B cell (primary cell): ENCODE measurements around the gene PKIG. TPM values are rescaled to one million over a fixed set of nuclear protein-coding genes. Genes with fewer than 3 reads are reported as not detected.

Source experiments
- ATAC-seq: fragments of 200-7000 bp; cut with Tn5 transposase; one replicate; pipeline ENCODE4 v1.10.0; 2021; ENCODE audit warnings: low read depth, mild to moderate bottlenecking, moderate number of reproducible peaks, moderate library complexity
- CTCF ChIA-PET: fragments of 350-600 bp; sonication (Branson Sonifier 250); formaldehyde crosslinking; loops from one replicate; lab custom pipeline; 2021; ENCODE audit warnings: antibody characterized with exemption, inconsistent platforms; lab: Charles Lee
- POLR2A ChIA-PET: fragments of 350-600 bp; sonication (Branson Sonifier 250); formaldehyde crosslinking; loops from one replicate; lab custom pipeline; 2021; ENCODE audit warnings: antibody characterized with exemption; lab: Charles Lee
- DNase-seq: peaks from one replicate; pipeline ENCODE4 v3.0.0; 2013
- H2AFZ ChIP-seq: 2 replicates; pipeline ENCODE4 v1.6.1; 2012; ENCODE audit warnings: mild to moderate bottlenecking, low read depth, low read length; ENCODE audit not compliant: insufficient read depth, poor library complexity, severe bottlenecking
- H3K27ac ChIP-seq, 2 donors: 1 replicate in 1 of 2; 2 replicates in 1 of 2; pipeline ENCODE4 v1.5.1; 2012 to 2013; ENCODE audit warnings: low read length in 2 of 2, mild to moderate bottlenecking in 2 of 2, moderate library complexity in 1 of 2
- H3K27me3 ChIP-seq, 4 experiments: fragments of 200-600 bp in 1 of 4; sonication (generic) in 1 of 4; replicated peaks in 1 of 4; 1 replicate in 2 of 4; 2 replicates in 2 of 4; pipeline versions ENCODE4 v1.6.1 to v1.7.0; 2013 to 2016; ENCODE audit warnings: low read length in 3 of 4, mild to moderate bottlenecking in 2 of 4, mixed read lengths in 1 of 4, moderate library complexity in 1 of 4; ENCODE audit not compliant: insufficient read depth in 4 of 4, control insufficient read depth in 3 of 4; ENCODE audit errors: control extremely low read depth in 1 of 4
- H3K36me3 ChIP-seq, 2 experiments: replicated peaks in 1 of 2; 1 replicate in 1 of 2; 2 replicates in 1 of 2; pipeline versions ENCODE4 v1.6.1 to v1.7.1; 2013; ENCODE audit warnings: low read length in 1 of 2; ENCODE audit not compliant: insufficient read depth in 2 of 2, control insufficient read depth in 1 of 2; ENCODE audit errors: control extremely low read depth in 1 of 2, extremely low read depth in 1 of 2
- H3K4me1 ChIP-seq, 2 donors: fragments of 200-600 bp in 1 of 2; sonication (generic) in 1 of 2; 1 replicate in 1 of 2; 2 replicates in 1 of 2; pipeline versions ENCODE4 v1.5.1 to v1.6.1; 2013 to 2017; ENCODE audit warnings: low read length in 2 of 2; ENCODE audit not compliant: control insufficient read depth in 2 of 2, insufficient read depth in 2 of 2
- H3K4me2 ChIP-seq: replicated peaks from 2 replicates; pipeline ENCODE3; 2012; ENCODE audit warnings: mild to moderate bottlenecking, low read depth, low read length; ENCODE audit not compliant: poor library complexity, severe bottlenecking
- H3K4me3 ChIP-seq, 5 experiments: fragments of 200-600 bp in 1 of 5; sonication (generic) in 1 of 5; 1 replicate in 3 of 5; 2 replicates in 2 of 5; pipeline versions ENCODE4 v1.5.1 to v1.7.0; 2011 to 2016; ENCODE audit warnings: low read length in 4 of 5, mild to moderate bottlenecking in 4 of 5, low read depth in 2 of 5, control low read depth in 1 of 5, moderate library complexity in 1 of 5; ENCODE audit not compliant: insufficient read depth in 1 of 5; ENCODE audit errors: control extremely low read depth in 1 of 5, extremely low read depth in 1 of 5
- H3K79me2 ChIP-seq: fragments of 200-600 bp; sonication (generic); one replicate; pipeline ENCODE4 v1.6.0; 2016; ENCODE audit warnings: low read length; ENCODE audit not compliant: control insufficient read depth, insufficient read depth
- H3K9ac ChIP-seq: fragments of 200-600 bp; sonication (generic); 2 replicates; pipeline ENCODE4 v1.6.1; 2017; ENCODE audit warnings: mild to moderate bottlenecking, low read length, moderate library complexity
- H3K9me3 ChIP-seq, 3 donors: one replicate each; pipeline versions ENCODE4 v1.6.1 to v1.7.1; 2013; ENCODE audit warnings: low read length in 2 of 3; ENCODE audit not compliant: control insufficient read depth in 2 of 3, insufficient read depth in 1 of 3; ENCODE audit errors: control extremely low read depth in 1 of 3
- H4K20me1 ChIP-seq: 2 replicates; pipeline ENCODE4 v1.6.0; 2012; ENCODE audit warnings: mild to moderate bottlenecking, low read length; ENCODE audit not compliant: insufficient read depth, control insufficient read depth, poor library complexity, severe bottlenecking
- H3K27ac Mint-ChIP-seq: one replicate; pipeline ENCODE4 v1.8.0; 2021; ENCODE audit warnings: mixed read lengths
- H3K27me3 Mint-ChIP-seq: one replicate; pipeline ENCODE4 v1.8.0; 2021; ENCODE audit warnings: mixed read lengths
- H3K4me1 Mint-ChIP-seq: one replicate; pipeline ENCODE4 v1.8.0; 2021; ENCODE audit warnings: mixed read lengths
- H3K4me3 Mint-ChIP-seq: one replicate; pipeline ENCODE4 v1.8.0; 2021; ENCODE audit warnings: mixed read lengths
- H3K9me3 Mint-ChIP-seq: one replicate; pipeline ENCODE4 v1.8.0; 2022; ENCODE audit warnings: mixed read lengths; ENCODE audit not compliant: insufficient read depth
- CTCF ChIP-seq: fragments of 200-600 bp; IDR thresholded peaks from one replicate; pipeline ENCODE4 v1.8.0; 2022; ENCODE audit warnings: antibody characterized with exemption, mild to moderate bottlenecking
- EZH2 ChIP-seq: IDR thresholded peaks from 2 replicates; pipeline ENCODE4 v1.6.1; 2012; ENCODE audit warnings: borderline replicate concordance, low read depth, mild to moderate bottlenecking, moderate library complexity, low read length; ENCODE audit not compliant: insufficient read depth, poor library complexity, severe bottlenecking
- WGBS: methylation state at CpG from one replicate; pipeline ENCODE4 v1.1.5; 2013; ENCODE audit warnings: missing lambda C conversion rate; ENCODE audit not compliant: insufficient coverage; 5-methylcytosine and 5-hydroxymethylcytosine counted together
- intact Hi-C: fragments of 100-400 bp; cut with micrococcal nuclease; formaldehyde crosslinking; loops from one replicate; pipeline ENCODE4 v1.10.0; 2022
- polyA plus RNA-seq: library from polyadenylated mRNA; depleted of rRNA; stranded (reverse); fragments of >200 nt; gene quantifications from 2 replicates; pipeline ENCODE4 v1.2.3, GENCODE V29; 2012
- total RNA-seq, 2 donors: library from RNA; stranded (reverse); fragments of 120-200 nt in 1 of 2; gene quantifications; 1 replicate in 1 of 2; 2 replicates in 1 of 2; pipeline versions ENCODE4 v1.2.3 to v1.2.4, GENCODE V29; 2013 to 2022

The PKIG gene
- total and polyA plus RNA-seq, 2 donors (not counting 1 experiment from before 2014, with no cell fraction given) = 128 to 168 TPM

- DNase-seq (no peak), ATAC-seq (no peak)
- no peak overlapping the region for H2AFZ ChIP-seq
- POLR2A ChIA-PET = no interaction called here
- Mint-ChIP-seq H3K27me3 (no peaks in the 10 kb centered on the region), H3K9me3 (no peaks in the 10 kb centered on the region), H3K4me1 (peaks cover 21% of the 10 kb centered on the region), H3K27ac (no peak overlapping the region), H3K4me3 (no peak overlapping the region)
- H3K79me2 ChIP-seq = no peaks in the 10 kb centered on the region
- no peaks in the 10 kb centered on the region for H3K27me3 ChIP-seq
- WGBS = 93% methylated on average over 9 of the region's 11 CpGs
- peaks cover 0 to 7% (median 0%) of the 10 kb centered on the region in 3 donors for H3K9me3 ChIP-seq
- H3K4me2 ChIP-seq = no peak overlapping the region
- H3K4me1 ChIP-seq = peaks cover 8 to 15% of the 10 kb centered on the region in 2 donors
- CTCF ChIA-PET = interaction anchor here (0.8 to 1.5 kb wide), 2 partner anchors 12 to 28 kb away, joined by 4 to 5 read pairs; no protein-coding TSS in a partner anchor
- no peak overlapping the region for H3K4me3 ChIP-seq
- TF ChIP-seq CTCF (no peak), EZH2 (no peak)
- intact Hi-C loops = no loop called here
- no peaks in the 10 kb centered on the region for H4K20me1 ChIP-seq
- H3K9ac ChIP-seq = no peak overlapping the region
- H3K27ac ChIP-seq = no peak overlapping the region
- no peaks in the 10 kb centered on the region for H3K36me3 ChIP-seq
These were observed 55.4 kb downstream of the PKIG start for GRCh38 chr20:44637522-44638372.

- H3K9me3 Mint-ChIP-seq = no peaks in the 10 kb centered on the region
- no peaks in the 10 kb centered on the region for H3K36me3 ChIP-seq
- ChIA-PET CTCF (no interaction called here), POLR2A (interaction anchor here (0.6 kb wide), 1 partner anchor 12 kb away, joined by 4 read pairs; no protein-coding TSS in a partner anchor)
- TF ChIP-seq EZH2 = no peak
- H3K9ac ChIP-seq = no peak overlapping the region
- peaks cover 44% of the 10 kb centered on the region for H3K4me1 Mint-ChIP-seq
- H3K4me1 ChIP-seq = peaks cover 27 to 42% of the 10 kb centered on the region in 2 donors
- H3K4me3 Mint-ChIP-seq = no peak overlapping the region
- no peak overlapping the region for H3K4me3 ChIP-seq
- ATAC-seq (no peak), DNase-seq (no peak)
- H3K27ac ChIP-seq = no peak overlapping the region
- no peaks in the 10 kb centered on the region for H3K27me3 ChIP-seq
- intact Hi-C loops = loop anchor here (5.0 kb wide), 1 partner anchor 118 kb away; the partner anchor contains the start of gene SERINC3
- no peaks in the 10 kb centered on the region for H3K27me3 Mint-ChIP-seq
- no peaks in the 10 kb centered on the region for H3K79me2 ChIP-seq
- peak overlapping the region; percentile 8 for H3K27ac Mint-ChIP-seq
- WGBS = 83% methylated on average over 1 of the region's 2 CpGs
- H3K9me3 ChIP-seq = peaks cover 0 to 7% (median 0%) of the 10 kb centered on the region in 3 donors
- H3K4me2 ChIP-seq = no peak overlapping the region
- no peak overlapping the region for H2AFZ ChIP-seq
- H4K20me1 ChIP-seq = no peaks in the 10 kb centered on the region
These were observed 58.1 kb downstream of the PKIG start for GRCh38 chr20:44640522-44640921.
